ENCODE measurements around the gene ABLIM2. TPM values are rescaled to one million over a fixed set of nuclear protein-coding genes. Genes with fewer than 3 reads are reported as not detected.

ABLIM2 gene
- total RNA-seq, 2 experiments from 2014 or later = 0.58 to 0.64 TPM

GRCh38 chr4:8060632-8061031, 98.0 kb downstream of the ABLIM2 start:
- H3K36me3 Mint-ChIP-seq (ENCODE audit: low read depth) = peaks cover 5% of the 10 kb centered on the region
- H3K9me3 Mint-ChIP-seq (ENCODE audit: low read depth) = peaks cover 16% of the 10 kb centered on the region
- CTCF ChIA-PET = interaction anchor here (0.6 kb wide), 2 partner anchors 11 to 255 kb away, joined by 3 to 6 read pairs; no protein-coding TSS in a partner anchor
- no peak for ATAC-seq
- H3K4me1 Mint-ChIP-seq = no peaks in the 10 kb centered on the region
- intact Hi-C loops (cut with DNase I, micrococcal nuclease) = no loop called here
- H3K27me3 Mint-ChIP-seq = no peaks in the 10 kb centered on the region
- no peak overlapping the region for H3K27ac Mint-ChIP-seq
- DNase-seq = no peak
- POLR2A ChIA-PET = no interaction called here
- H3K4me3 Mint-ChIP-seq = no peak overlapping the region

DNA sequence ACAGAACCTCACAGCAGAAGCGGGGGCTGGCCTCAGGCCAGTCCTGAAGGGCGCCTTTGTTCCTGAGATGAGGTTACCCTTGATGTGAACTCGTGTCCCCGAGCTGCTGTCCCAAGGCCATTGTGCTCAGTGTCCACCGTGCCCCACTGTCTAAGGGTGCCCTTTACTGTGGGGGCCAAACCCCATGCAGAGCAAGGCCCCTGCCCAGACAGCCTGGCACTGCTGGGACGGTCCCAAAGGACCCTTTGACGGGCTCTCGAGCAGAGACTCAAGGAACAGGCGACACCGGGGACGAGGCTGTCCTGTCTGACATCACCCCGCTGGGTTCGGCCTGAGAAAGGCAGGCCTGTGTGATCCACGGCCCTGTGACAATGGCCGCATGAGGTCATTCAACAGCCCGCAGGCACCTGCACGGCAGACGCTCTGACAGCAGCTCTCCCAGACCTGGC, 100.6 kb downstream of the ABLIM2 start:
- H3K4me3 Mint-ChIP-seq = no peak overlapping the region
- peaks cover 10% of the 10 kb centered on the region for H3K36me3 Mint-ChIP-seq (ENCODE audit: low read depth)
- H3K27ac Mint-ChIP-seq = no peak overlapping the region
- ChIA-PET CTCF (no interaction called here), POLR2A (no interaction called here)
- H3K4me1 Mint-ChIP-seq = no peaks in the 10 kb centered on the region
- peaks cover 9% of the 10 kb centered on the region for H3K9me3 Mint-ChIP-seq (ENCODE audit: low read depth)
- intact Hi-C loops (cut with DNase I, micrococcal nuclease) = no loop called here
- no peaks in the 10 kb centered on the region for H3K27me3 Mint-ChIP-seq
- DNase-seq (no peak), ATAC-seq (no peak)

- POLR2A ChIA-PET = no interaction called here
- ATAC-seq (no peak), DNase-seq (no peak)
- Mint-ChIP-seq H3K27ac (no peak overlapping the region), H3K27me3 (no peaks in the 10 kb centered on the region), H3K36me3 (ENCODE audit: low read depth) (peaks cover 10% of the 10 kb centered on the region), H3K4me1 (no peaks in the 10 kb centered on the region), H3K9me3 (ENCODE audit: low read depth) (peaks cover 9% of the 10 kb centered on the region), H3K4me3 (no peak overlapping the region)
- CTCF ChIA-PET = no interaction called here
- intact Hi-C loops (cut with DNase I, micrococcal nuclease) = no loop called here
Measured at GRCh38 chr4:8055206-8055605, 103.4 kb downstream of the ABLIM2 start.

- ATAC-seq (no peak), DNase-seq (no peak)
- Mint-ChIP-seq H3K4me3 (no peak overlapping the region), H3K36me3 (ENCODE audit: low read depth) (peaks cover 10% of the 10 kb centered on the region), H3K27ac (no peak overlapping the region), H3K4me1 (no peaks in the 10 kb centered on the region), H3K27me3 (no peaks in the 10 kb centered on the region), H3K9me3 (ENCODE audit: low read depth) (peaks cover 9% of the 10 kb centered on the region)
- CTCF ChIA-PET = no interaction called here
- intact Hi-C loops (cut with DNase I, micrococcal nuclease) = no loop called here
- POLR2A ChIA-PET = no interaction called here
Measured at GRCh38 chr4:8053688-8054449, 104.7 kb downstream of the ABLIM2 start.

GRCh38 chr4:8052160-8052691, 106.4 kb downstream of the ABLIM2 start:
- POLR2A ChIA-PET = no interaction called here
- peaks cover 9% of the 10 kb centered on the region for H3K9me3 Mint-ChIP-seq (ENCODE audit: low read depth)
- H3K4me1 Mint-ChIP-seq = no peaks in the 10 kb centered on the region
- CTCF ChIA-PET = interaction anchor here (0.6 kb wide), 1 partner anchor 18 kb away, joined by 3 read pairs; no protein-coding TSS in a partner anchor
- no peaks in the 10 kb centered on the region for H3K27me3 Mint-ChIP-seq
- ATAC-seq (no peak), DNase-seq (no peak)
- peaks cover 9% of the 10 kb centered on the region for H3K36me3 Mint-ChIP-seq (ENCODE audit: low read depth)
- H3K4me3 Mint-ChIP-seq = no peak overlapping the region
- no peak overlapping the region for H3K27ac Mint-ChIP-seq
- intact Hi-C loops (cut with DNase I, micrococcal nuclease) = no loop called here

DNA sequence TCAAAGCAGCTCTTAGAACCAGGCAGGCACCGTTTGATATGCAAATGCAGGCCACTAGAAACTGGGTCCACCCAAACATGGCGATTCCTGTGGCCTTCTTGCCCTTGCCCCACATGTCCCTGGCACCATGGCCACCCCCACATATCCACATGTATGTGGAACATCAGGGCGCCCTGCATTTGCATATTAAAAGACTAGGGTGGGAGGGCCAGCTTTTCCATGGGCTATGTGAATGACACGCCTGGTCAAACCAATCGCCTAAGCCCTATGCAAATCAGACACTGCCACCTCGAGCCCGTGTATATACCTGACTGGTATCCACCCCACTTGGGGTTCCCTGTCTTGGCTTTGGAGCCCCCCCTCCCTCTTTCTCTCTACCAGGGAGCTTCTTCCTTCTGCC, 107.0 kb downstream of the ABLIM2 start:
- ChIA-PET POLR2A (no interaction called here), CTCF (interaction anchor here (0.6 to 0.7 kb wide), 2 partner anchors 17 to 63 kb away, joined by 3 read pairs; no protein-coding TSS in a partner anchor)
- H3K9me3 Mint-ChIP-seq (ENCODE audit: low read depth) = peaks cover 9% of the 10 kb centered on the region
- H3K4me1 Mint-ChIP-seq = no peaks in the 10 kb centered on the region
- H3K4me3 Mint-ChIP-seq = no peak overlapping the region
- no peak for ATAC-seq
- no peak overlapping the region for H3K27ac Mint-ChIP-seq
- no peak for DNase-seq
- intact Hi-C loops (cut with DNase I, micrococcal nuclease) = no loop called here
- peaks cover 8% of the 10 kb centered on the region for H3K36me3 Mint-ChIP-seq (ENCODE audit: low read depth)
- no peaks in the 10 kb centered on the region for H3K27me3 Mint-ChIP-seq

- ChIA-PET CTCF (interaction anchor here (0.6 kb wide), 1 partner anchor 449 kb away, joined by 4 read pairs; no protein-coding TSS in a partner anchor), POLR2A (interaction anchor here (0.6 kb wide), 1 partner anchor 105 kb away, joined by 4 read pairs; no protein-coding TSS in a partner anchor)
- no peak for DNase-seq
- Mint-ChIP-seq H3K27me3 (no peaks in the 10 kb centered on the region), H3K36me3 (ENCODE audit: low read depth) (peaks cover 8% of the 10 kb centered on the region), H3K9me3 (ENCODE audit: low read depth) (peaks cover 9% of the 10 kb centered on the region), H3K27ac (no peak overlapping the region), H3K4me3 (no peak overlapping the region), H3K4me1 (no peaks in the 10 kb centered on the region)
- intact Hi-C loops (cut with DNase I, micrococcal nuclease) = no loop called here
- no peak for ATAC-seq
Measured at GRCh38 chr4:8050555-8051206, 107.9 kb downstream of the ABLIM2 start.

DNA sequence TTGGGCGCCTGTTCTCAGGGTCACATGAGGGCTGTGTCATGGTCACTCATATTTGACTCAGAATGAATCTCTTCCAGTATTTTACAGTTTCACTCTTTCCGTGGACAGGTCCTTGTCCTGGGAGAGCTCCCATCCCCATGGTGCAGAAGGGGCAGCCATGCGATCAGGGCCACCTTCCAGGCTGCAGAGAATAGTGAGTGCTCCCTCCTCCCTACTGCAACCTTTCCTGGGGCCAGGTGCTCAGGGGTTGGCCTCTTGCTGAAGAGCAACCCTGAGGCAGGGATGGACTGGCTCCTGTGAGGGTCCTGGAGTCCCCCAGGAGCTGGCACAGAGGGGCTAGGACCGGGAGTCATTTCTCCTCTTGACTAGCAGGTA, 108.4 kb downstream of the ABLIM2 start:
- peaks cover 6% of the 10 kb centered on the region for H3K36me3 Mint-ChIP-seq (ENCODE audit: low read depth)
- H3K4me1 Mint-ChIP-seq = no peaks in the 10 kb centered on the region
- DNase-seq (no peak), ATAC-seq (no peak)
- ChIA-PET POLR2A (interaction anchor here (0.6 kb wide), 1 partner anchor 106 kb away, joined by 4 read pairs; no protein-coding TSS in a partner anchor), CTCF (no interaction called here)
- H3K27ac Mint-ChIP-seq = no peak overlapping the region
- H3K9me3 Mint-ChIP-seq (ENCODE audit: low read depth) = peaks cover 6% of the 10 kb centered on the region
- H3K27me3 Mint-ChIP-seq = no peaks in the 10 kb centered on the region
- intact Hi-C loops (cut with DNase I, micrococcal nuclease) = no loop called here
- H3K4me3 Mint-ChIP-seq = no peak overlapping the region

DNA sequence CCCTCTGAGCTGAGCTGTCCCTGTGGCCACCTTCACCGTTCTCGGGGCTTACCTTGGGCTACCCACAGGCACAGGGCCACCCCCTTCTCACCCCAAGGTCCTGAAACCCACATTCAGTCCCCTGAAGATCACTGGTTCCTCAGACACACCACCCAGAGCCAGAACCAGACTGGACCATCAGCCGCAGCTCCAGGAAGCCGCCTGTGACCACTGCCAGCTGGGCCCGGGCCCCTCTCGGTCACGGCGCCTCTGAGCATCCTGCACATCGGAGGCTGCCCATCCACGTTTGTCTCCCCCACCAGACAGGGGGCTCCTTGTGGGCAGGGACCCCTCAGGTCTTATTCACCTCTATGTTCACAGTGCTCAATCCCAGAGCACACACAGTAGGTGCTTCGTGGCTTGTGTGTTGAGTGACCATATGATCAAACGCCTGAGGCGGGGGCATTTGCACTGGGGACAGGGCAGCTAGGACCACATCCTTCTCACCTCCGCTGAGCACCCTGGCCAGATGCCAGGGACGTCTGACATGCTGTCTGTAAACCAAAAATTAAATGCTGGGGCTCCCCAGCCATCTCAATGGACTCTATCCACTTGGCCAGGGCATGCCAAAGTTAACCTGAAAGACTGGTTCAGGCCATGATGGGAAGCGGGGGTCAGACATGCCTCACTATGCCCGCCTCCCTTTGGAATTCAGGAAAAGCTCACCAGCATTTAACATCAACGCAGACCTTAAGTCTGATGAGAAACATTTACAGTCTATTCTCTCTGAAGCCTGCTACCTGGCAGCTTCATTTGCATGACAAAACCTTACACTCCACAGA, 109.5 kb downstream of the ABLIM2 start:
- POLR2A ChIA-PET = interaction anchor here (0.6 kb wide), 1 partner anchor 900 kb away, joined by 8 read pairs; no protein-coding TSS in a partner anchor
- Mint-ChIP-seq H3K27me3 (no peaks in the 10 kb centered on the region), H3K36me3 (ENCODE audit: low read depth) (no peaks in the 10 kb centered on the region), H3K27ac (no peak overlapping the region), H3K4me1 (no peaks in the 10 kb centered on the region), H3K4me3 (no peak overlapping the region), H3K9me3 (ENCODE audit: low read depth) (no peaks in the 10 kb centered on the region)
- intact Hi-C loops (cut with DNase I, micrococcal nuclease) = no loop called here
- no peak for DNase-seq
- no peak for ATAC-seq
- CTCF ChIA-PET = no interaction called here

DNA sequence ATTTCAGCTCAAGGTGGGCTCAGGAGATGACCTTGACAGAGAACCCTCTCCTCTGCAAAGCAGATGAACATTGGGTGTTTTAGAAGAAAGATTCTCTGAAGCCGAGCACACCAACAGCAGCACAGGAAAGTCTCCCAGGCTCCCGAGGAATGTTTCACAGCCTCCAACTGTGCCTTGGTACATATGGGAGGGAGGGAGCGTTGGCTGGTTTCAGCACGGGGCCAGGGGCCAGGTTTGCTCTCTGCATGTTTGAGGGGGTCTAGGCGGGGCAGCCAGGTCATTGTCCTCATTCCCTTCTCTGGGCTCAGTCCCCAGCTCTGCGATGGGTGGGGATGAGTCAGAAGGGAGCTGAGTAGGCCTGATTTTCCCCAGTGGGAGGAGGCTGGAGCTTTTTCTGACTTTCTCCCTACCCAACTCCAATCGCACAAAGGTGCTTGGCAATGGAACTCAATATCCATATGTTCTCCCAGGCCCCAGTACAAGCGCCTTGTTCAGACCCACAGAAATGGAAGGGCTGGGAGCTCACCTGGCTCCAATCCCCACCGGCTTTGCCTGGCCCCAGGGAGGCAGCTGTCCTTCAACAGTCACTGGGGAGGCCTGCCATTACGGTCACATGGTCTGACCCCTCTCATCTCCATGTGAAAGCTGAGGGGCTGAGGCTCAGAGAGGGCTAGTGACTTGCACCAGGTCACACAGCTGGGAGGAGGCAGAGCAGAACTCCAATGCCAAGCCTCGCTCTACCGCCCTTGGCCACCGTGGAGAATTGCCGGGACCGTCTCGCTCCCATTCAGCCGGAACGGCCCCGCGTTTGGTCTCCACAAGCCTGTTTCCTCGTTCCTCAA, 110.6 kb downstream of the ABLIM2 start:
- POLR2A ChIA-PET = no interaction called here
- CTCF ChIA-PET = no interaction called here
- ATAC-seq = no peak

More for the DNA sequence above, 110.6 kb downstream of the ABLIM2 start:
- H3K9me3 Mint-ChIP-seq (ENCODE audit: low read depth) = no peaks in the 10 kb centered on the region
- DNase-seq = no peak
- no peaks in the 10 kb centered on the region for H3K4me1 Mint-ChIP-seq
- intact Hi-C loops (cut with DNase I, micrococcal nuclease) = no loop called here
- no peak overlapping the region for H3K4me3 Mint-ChIP-seq
- H3K27ac Mint-ChIP-seq = no peak overlapping the region
- H3K27me3 Mint-ChIP-seq = no peaks in the 10 kb centered on the region
- H3K36me3 Mint-ChIP-seq (ENCODE audit: low read depth) = no peaks in the 10 kb centered on the region

Measured in activated CD4-positive, alpha-beta T cell treated with anti-CD3 and anti-CD28 coated beads for 36 hours (primary cell).